Activated CD8-positive, alpha-beta memory T cell treated with anti-CD3 and anti-CD28 coated beads, Interleukin-2, amount 10 ng/mL, durations not matched to agents 7 days and 5 days (primary cell): ENCODE measurements around the gene JOSD1. TPM values are rescaled to one million over a fixed set of nuclear protein-coding genes. Genes with fewer than 3 reads are reported as not detected.

Source experiments
- ATAC-seq: fragments of 150-1000 bp; cut with Tn5 transposase; one replicate; pipeline ENCODE4 v1.10.0; 2021; ENCODE audit warnings: moderate library complexity
- CTCF ChIA-PET: fragments of 350-600 bp; sonication (Branson Sonifier 250); formaldehyde crosslinking; loops from one replicate; lab custom pipeline; 2021; ENCODE audit warnings: antibody characterized with exemption; lab: Charles Lee
- DNase-seq: peaks from one replicate; pipeline ENCODE4 v3.0.0-alpha.2; 2020
- H3K27ac Mint-ChIP-seq: one replicate; pipeline ENCODE4 v1.8.0; 2021; ENCODE audit warnings: mild to moderate bottlenecking, mixed read lengths
- H3K27me3 Mint-ChIP-seq: one replicate; pipeline ENCODE4 v1.8.0; 2021; ENCODE audit warnings: mixed read lengths
- H3K36me3 Mint-ChIP-seq: one replicate; pipeline ENCODE4 v1.8.0; 2021; ENCODE audit warnings: mild to moderate bottlenecking, mixed read lengths
- H3K4me1 Mint-ChIP-seq: one replicate; pipeline ENCODE4 v1.8.0; 2021; ENCODE audit warnings: mixed read lengths
- H3K4me3 Mint-ChIP-seq: one replicate; pipeline ENCODE4 v1.8.0; 2021; ENCODE audit warnings: mild to moderate bottlenecking, moderate library complexity, mixed read lengths
- H3K9me3 Mint-ChIP-seq: one replicate; pipeline ENCODE4 v1.8.0; 2022; ENCODE audit warnings: low read depth, mixed read lengths
- total RNA-seq, 2 experiments: library from RNA; stranded (reverse); gene quantifications; one replicate each; pipeline ENCODE4 v1.2.3, GENCODE V29; 2021

Gene JOSD1
- total RNA-seq, 2 experiments from 2014 or later = 74.0 to 77.0 TPM

DNA sequence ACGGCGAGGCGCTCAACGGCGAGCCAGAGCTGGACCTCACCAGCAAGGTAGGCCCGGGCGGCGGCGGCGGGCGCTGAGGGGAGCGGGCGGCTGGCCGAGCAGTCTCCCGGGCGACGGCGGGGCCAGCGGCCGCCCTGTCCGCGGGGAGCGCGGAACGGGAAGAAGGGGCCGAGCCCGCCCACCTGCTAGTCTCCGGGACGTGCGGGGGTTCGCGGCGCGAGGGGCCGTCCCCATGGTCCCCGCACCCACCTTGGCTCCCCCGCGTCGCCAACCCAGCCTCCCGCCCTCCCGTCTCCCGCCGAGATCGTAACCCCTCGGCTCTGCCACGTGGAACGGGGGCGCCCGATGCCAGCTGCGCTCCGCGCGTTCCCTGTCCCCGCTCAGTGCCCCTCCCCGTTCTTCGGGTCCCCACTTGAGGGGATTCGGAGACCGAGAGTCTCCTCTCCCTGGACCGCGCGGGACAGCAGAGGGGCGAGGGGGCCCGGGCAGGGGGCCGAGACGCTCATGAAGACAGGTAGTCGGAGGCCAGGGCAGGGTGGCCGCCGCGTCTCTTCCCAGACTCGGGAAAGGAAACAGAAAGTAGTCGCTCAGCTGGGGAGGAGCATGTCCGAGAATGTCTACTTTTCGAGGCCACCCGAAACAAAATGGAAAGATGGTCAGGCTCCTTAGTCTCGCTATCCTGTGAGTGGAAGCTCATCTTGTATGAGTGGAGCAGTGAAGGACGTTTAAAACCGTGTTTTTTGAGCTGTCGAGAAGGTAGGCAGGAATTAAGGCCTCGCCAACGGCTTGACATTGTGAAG is 5.6 kb upstream of the JOSD1 start:
- CTCF ChIA-PET = interaction anchor here (0.9 to 3.6 kb wide), 9 partner anchors 9 to 60 kb away, joined by 3 to 17 read pairs (median 7); partner anchors contain the start of gene TOMM22
- Mint-ChIP-seq H3K4me3 (peak overlapping the region; percentile 99), H3K27me3 (no peaks in the 10 kb centered on the region), H3K9me3 (no peaks in the 10 kb centered on the region), H3K27ac (peak overlapping the region; percentile 93), H3K36me3 (peaks cover 41% of the 10 kb centered on the region), H3K4me1 (peaks cover 57% of the 10 kb centered on the region)
- ATAC-seq (no peak), DNase-seq (peak; percentile 66)

DNA sequence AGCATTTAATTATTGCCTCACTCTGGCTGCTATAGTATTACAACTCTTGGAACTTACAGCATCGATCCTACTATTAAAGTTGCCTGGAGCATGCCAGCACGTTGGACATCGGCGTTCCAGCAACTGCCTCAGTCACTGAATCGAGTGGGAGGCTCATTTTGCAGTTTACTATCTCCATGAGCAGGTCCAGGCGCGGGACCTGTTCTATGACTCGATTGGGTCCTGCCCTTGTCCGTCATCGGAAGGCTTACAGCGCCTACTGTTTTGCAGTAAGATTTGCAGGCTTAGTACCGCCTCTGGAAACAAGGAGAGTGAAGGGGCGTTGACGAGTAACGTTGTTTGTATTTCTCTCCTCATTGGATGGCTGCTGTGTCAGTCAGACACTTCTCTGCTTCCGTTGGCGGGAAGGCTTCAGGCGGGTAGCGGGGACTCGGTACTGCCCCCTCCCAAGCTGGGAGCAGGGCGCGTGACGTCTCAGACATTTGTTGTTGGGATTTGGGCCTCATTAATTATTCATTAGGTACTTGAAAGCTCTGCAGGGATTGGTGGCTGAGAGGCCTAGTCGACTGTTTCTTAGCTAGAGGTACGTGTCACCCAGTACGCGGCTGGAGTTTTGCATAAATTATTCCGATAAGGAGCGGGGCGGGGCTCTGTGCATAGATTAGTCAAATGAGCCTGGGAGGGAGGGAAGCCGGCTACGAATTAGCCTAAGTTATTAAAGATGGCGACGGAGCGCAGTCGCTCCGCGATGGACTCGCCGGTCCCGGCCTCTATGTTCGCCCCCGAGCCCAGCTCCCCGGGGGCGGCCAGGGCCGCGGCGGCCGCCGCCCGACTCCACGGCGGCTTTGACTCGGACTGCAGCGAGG is 4.7 kb upstream of the JOSD1 start, which contains the start of gene GTPBP1:
TSS of gene GTPBP1 (plus strand) at position 710 of the 866 bp plus-strand sequence. CDS start at position 722, 12 bp downstream.
- H3K36me3 Mint-ChIP-seq = peaks cover 34% of the 10 kb centered on the region
- peaks cover 50% of the 10 kb centered on the region for H3K4me1 Mint-ChIP-seq
- ATAC-seq (peak; percentile 84), DNase-seq (peak; percentile 99)
- H3K4me3 Mint-ChIP-seq = peak within 1 kb of the TSS; percentile 99
- peak within 1 kb of the TSS; percentile 93 for H3K27ac Mint-ChIP-seq
- no peaks in the 10 kb centered on the region for H3K9me3 Mint-ChIP-seq
- H3K27me3 Mint-ChIP-seq = no peaks in the 10 kb centered on the region
- CTCF ChIA-PET = interaction anchor here (0.9 to 3.6 kb wide), 7 partner anchors 8 to 46 kb away, joined by 3 to 17 read pairs (median 7); partner anchors contain the start of gene TOMM22

DNA sequence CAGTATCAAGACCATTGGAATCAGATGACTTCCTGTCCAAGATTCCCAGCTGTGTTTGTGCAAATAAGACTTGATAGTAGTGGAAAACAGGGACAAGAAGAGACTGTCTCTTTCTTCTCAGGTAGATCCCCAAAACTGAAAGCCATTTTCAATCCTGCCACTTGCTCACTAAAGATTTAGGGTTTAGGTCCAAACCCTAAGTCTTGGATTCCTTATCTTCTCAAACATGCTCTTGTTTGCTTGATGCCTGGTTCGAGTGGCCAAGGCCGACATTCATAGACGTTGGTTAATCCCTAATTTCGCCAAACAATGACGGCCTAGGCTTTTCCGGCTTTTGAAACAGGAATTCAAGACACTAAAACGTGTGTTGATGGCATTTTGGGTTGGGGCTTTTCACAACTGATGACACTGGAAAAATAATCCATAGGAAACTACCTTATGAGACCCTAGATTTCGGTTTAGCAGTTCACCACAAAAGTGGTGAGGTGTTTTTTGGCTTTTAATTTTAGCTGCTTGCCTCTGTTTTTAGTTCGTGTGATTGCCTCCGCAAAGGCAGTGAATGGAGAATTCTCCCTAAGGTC is 4.0 kb upstream of the JOSD1 start:
- no peak for DNase-seq
- Mint-ChIP-seq H3K36me3 (peaks cover 34% of the 10 kb centered on the region), H3K4me3 (peak overlapping the region; percentile 80), H3K27me3 (no peaks in the 10 kb centered on the region), H3K4me1 (peaks cover 48% of the 10 kb centered on the region), H3K27ac (peak overlapping the region; percentile 93), H3K9me3 (no peaks in the 10 kb centered on the region)
- ATAC-seq = no peak
- CTCF ChIA-PET = interaction anchor here (3.6 kb wide), 1 partner anchor 23 kb away, joined by 17 read pairs; the partner anchor contains the start of gene TOMM22

DNA sequence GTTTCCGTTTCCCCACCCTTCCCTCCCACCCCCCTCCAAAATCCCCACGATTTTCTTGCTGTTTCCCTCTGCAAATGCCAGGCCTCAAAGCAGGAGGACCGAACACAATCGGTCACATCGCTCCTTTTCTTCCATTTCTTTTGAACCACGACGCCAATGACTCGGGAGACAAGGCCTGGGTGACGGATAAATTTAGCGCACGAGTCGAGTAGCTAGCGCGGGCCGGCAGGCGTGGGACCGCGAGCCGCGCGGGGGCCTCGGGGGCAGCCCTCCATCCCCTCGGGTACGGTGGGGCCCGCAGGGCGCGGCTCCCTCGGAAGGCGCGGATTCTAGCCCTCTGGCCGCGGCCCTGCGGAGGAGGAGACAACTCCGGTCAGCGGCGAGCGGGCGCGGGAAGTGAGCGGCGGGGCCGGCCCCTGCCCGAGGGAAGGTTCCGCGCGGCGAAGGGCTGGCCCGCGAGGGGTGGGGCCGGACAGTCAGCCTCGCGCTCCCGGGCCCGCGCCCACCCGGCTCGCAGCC is 414 bp downstream of the JOSD1 start:
- CTCF ChIA-PET = interaction anchor here (1.2 kb wide), 1 partner anchor 54 kb away, joined by 3 read pairs; no protein-coding TSS in a partner anchor
- Mint-ChIP-seq H3K27me3 (no peaks in the 10 kb centered on the region), H3K4me1 (peaks cover 58% of the 10 kb centered on the region), H3K36me3 (peaks cover 35% of the 10 kb centered on the region), H3K9me3 (no peaks in the 10 kb centered on the region), H3K4me3 (peak overlapping the region; percentile 82), H3K27ac (peak overlapping the region; percentile 99)
- DNase-seq (no peak), ATAC-seq (peak; percentile 22)

DNA sequence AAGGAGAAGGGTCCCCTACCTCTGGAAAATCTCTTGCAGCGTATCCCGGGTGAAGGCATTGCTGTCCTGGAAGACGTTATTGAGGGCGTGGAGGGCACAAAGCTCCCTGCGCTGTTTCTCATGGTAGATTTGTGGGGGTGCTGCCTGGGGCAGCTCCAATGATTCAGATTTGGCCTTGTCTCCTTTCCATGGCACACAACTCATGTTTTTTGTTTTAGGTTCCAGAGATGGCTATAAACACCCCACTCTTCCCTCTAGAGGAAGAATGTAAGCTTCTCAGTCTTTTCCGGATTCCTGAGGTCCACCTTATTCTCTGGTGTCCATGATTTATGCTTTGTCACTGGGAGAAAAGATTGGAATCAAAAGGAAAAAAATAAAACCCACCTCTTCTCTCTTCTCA is 959 bp downstream of the JOSD1 start:
- ATAC-seq (no peak), DNase-seq (no peak)
- Mint-ChIP-seq H3K27ac (peak overlapping the region; percentile 99), H3K9me3 (no peaks in the 10 kb centered on the region), H3K4me3 (peak overlapping the region; percentile 82), H3K4me1 (peaks cover 58% of the 10 kb centered on the region), H3K36me3 (peaks cover 40% of the 10 kb centered on the region), H3K27me3 (no peaks in the 10 kb centered on the region)
- CTCF ChIA-PET = interaction anchor here (1.2 to 4.2 kb wide), 3 partner anchors 17 to 66 kb away, joined by 3 to 43 read pairs (median 3); partner anchors contain the start of gene TOMM22

DNA sequence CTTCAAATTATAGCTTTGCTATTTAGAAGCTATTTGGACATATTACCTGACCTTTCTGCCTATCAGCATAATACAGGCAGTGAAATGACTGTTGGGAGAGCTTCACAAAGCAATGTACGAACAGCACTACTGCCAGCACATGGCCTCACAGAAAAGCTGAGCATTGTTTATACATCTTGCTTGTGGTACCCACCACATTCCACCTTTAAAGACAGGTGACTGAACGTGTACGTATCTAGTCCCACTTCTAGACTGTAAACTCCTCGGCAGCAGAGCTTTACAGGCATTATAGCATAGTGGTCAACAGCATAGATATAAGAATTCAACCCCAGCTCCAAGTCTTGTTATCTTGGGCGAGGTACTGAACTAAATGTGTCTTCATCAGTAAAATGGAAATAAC is 1.6 kb downstream of the JOSD1 start:
- no peak for ATAC-seq
- H3K27ac Mint-ChIP-seq = peak overlapping the region; percentile 99

DNA sequence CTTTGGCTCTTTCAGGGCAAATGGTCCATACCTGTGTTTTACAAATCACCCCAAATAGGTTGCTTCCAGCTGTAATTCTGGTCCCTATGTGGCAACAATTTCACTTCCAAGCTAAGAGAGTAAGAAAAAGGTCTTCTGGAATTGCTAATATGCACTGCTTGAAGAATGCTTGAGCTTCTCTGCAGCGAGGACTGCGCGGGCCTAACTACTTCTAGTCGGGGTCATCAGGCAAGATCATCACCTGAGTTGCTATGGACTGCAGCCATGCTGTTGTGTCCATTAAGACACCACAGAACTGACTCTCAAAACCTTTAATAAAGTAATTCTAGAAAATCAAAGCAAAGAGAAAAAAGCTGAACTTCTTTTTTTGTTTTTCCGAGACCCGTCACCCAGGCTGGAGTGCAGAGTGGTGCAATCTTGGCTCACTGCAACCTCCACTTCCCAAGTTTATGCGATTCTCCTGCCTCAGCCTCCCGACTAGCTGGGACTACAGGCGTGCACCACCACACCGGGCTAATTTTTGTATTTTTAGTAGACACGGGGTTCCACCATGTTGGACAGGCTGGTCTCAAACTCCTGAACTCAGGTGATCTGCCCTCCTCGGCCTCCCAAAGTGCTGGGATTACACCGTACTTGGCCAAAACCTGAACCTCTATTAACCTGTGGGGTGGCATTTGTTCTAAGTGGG is 2.2 kb downstream of the JOSD1 start:
- CTCF ChIA-PET = interaction anchor here (0.5 to 4.2 kb wide), 7 partner anchors 9 to 1091 kb away, joined by 3 to 43 read pairs (median 4); partner anchors contain the start of gene TOMM22
- no peaks in the 10 kb centered on the region for H3K9me3 Mint-ChIP-seq
- ATAC-seq (no peak), DNase-seq (no peak)
- peak overlapping the region; percentile 82 for H3K4me3 Mint-ChIP-seq
- peaks cover 44% of the 10 kb centered on the region for H3K36me3 Mint-ChIP-seq
- H3K27ac Mint-ChIP-seq = peak overlapping the region; percentile 99
- peaks cover 58% of the 10 kb centered on the region for H3K4me1 Mint-ChIP-seq
- H3K27me3 Mint-ChIP-seq = no peaks in the 10 kb centered on the region

More for the DNA sequence above, 1.6 kb downstream of the JOSD1 start:
- H3K36me3 Mint-ChIP-seq = peaks cover 43% of the 10 kb centered on the region
- DNase-seq = no peak
- CTCF ChIA-PET = interaction anchor here (1.2 to 4.2 kb wide), 5 partner anchors 8 to 67 kb away, joined by 3 to 43 read pairs (median 3); partner anchors contain the start of gene TOMM22
- H3K4me1 Mint-ChIP-seq = peaks cover 57% of the 10 kb centered on the region
- peak overlapping the region; percentile 82 for H3K4me3 Mint-ChIP-seq
- H3K27me3 Mint-ChIP-seq = no peaks in the 10 kb centered on the region
- no peaks in the 10 kb centered on the region for H3K9me3 Mint-ChIP-seq

DNA sequence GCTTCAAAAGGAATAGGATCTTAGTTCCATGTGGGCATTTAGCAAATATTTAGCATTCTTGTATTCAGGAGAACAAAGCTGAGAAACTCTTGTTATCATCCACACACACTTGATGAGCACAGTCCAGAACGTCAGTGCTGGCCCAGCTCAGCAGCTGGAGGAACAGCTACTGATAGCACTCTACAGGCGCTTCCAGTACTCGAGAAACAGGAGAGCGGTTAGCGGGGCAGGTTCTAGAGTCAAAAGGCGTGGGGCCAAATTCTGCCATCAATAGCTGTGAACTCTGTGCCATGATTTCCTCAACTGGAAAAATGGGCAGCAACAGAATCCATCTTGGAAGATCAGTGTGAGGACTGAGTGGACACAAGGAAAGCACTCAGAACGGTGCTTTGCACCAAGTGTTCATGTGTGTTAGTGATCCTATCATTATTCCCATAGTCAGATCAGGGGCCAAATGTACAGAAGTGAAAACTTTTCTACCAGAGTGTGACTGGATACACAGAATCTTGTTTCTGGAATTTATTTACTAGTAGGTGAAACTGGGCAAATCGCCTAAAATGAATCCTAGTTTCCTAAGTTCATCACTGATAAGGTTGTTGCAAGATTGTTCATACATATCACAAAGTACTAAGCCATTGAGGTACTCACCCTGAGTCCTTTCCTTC is 3.2 kb downstream of the JOSD1 start:
- CTCF ChIA-PET = interaction anchor here (0.5 to 4.2 kb wide), 7 partner anchors 8 to 1090 kb away, joined by 3 to 43 read pairs (median 4); partner anchors contain the start of genes GTPBP1 and TOMM22
- peak overlapping the region; percentile 94 for H3K27ac Mint-ChIP-seq
- H3K4me3 Mint-ChIP-seq = peak overlapping the region; percentile 82
- no peaks in the 10 kb centered on the region for H3K27me3 Mint-ChIP-seq
- H3K36me3 Mint-ChIP-seq = peaks cover 51% of the 10 kb centered on the region
- DNase-seq (no peak), ATAC-seq (no peak)
- H3K9me3 Mint-ChIP-seq = no peaks in the 10 kb centered on the region
- peaks cover 62% of the 10 kb centered on the region for H3K4me1 Mint-ChIP-seq

DNA sequence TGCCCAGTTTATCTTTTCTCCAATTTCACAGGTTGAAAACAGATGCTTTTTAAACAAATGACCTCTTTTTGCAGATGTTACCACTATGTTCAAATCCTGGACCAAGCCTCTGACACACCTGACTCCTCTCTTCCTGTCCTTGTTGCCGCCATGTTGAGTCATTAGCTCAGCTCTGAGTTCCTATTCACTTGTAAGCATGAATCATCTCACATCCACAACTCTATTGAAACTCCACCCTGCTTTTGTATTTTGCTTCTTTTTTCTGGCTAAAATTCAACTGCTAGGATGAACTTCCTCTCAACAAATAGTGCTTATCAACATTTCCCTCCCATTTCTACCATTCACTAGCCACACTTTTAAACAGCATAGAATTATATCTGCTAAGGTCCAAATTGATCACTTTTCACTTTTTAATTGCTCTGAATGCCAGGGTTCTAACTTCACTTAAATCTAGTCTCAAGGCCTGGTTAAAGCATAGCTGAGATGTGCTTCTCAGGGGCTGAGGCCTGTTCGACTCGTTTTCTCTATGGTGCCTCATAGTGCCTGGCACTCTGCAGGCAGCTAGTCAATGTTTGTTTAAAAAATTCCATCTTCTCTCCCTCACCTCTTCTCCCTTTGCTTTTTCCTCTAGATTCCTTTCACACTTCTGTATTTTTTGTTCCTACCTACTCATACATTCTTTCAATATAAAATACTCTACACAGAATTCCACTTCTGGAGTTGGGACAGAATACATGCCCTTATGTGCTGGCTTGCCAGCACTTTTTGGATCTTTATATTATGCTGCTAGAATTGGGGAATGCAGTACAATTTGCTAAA is 3.9 kb downstream of the JOSD1 start:
- ATAC-seq (peak; percentile 21), DNase-seq (peak; percentile 69)
- H3K9me3 Mint-ChIP-seq = no peaks in the 10 kb centered on the region
- H3K27me3 Mint-ChIP-seq = no peaks in the 10 kb centered on the region
- peak overlapping the region; percentile 82 for H3K4me3 Mint-ChIP-seq
- CTCF ChIA-PET = interaction anchor here (1.3 to 4.2 kb wide), 2 partner anchors 9 to 14 kb away, joined by 4 to 43 read pairs; partner anchors contain the start of genes GTPBP1 and TOMM22
- peaks cover 61% of the 10 kb centered on the region for H3K4me1 Mint-ChIP-seq
- H3K27ac Mint-ChIP-seq = peak overlapping the region; percentile 94
- peaks cover 51% of the 10 kb centered on the region for H3K36me3 Mint-ChIP-seq

DNA sequence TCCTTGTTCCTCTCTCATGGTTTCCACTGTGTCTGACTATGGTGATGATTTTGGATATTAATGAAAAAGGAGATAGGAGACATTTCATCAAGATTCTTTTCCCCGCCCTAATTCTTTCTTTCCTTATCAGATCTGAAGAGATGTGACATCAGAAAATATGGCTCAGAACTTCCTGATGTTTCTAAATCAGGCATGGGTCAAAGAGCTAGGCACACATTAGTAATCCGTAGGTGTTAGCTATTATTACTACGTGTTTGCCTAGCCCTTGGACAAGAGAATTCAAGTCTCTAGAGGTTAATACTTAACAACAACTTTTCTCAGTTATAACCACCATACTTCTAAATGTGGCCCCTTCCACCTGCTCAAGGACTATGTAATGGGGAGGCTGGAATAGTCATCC is 5.8 kb downstream of the JOSD1 start:
- DNase-seq (no peak), ATAC-seq (no peak)
- Mint-ChIP-seq H3K27me3 (no peaks in the 10 kb centered on the region), H3K4me3 (no peak overlapping the region), H3K9me3 (no peaks in the 10 kb centered on the region), H3K4me1 (peaks cover 58% of the 10 kb centered on the region), H3K27ac (no peak overlapping the region), H3K36me3 (peaks cover 56% of the 10 kb centered on the region)
- CTCF ChIA-PET = interaction anchor here (0.8 to 1.0 kb wide), 3 partner anchors 13 to 72 kb away, joined by 3 to 4 read pairs (median 3); partner anchors contain the start of gene TOMM22

DNA sequence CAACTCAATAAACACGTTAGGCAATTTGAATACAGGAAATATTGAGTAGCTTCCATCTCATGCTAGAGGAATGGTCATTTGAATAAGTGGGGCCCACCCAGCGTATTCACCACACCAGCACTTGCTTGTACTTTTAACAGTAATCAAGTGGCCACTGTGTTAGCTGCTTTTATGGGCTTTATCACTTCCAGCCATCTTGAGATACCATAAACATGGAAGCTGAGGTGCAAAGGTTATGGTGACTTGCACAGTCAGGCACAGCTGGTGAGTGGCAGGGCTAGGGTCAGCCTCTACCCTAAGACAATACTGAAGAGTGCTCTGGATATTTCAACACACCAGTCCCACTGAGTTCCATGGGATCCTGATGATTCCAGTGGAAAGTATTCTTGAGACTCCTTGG is 6.7 kb downstream of the JOSD1 start:
- Mint-ChIP-seq H3K4me1 (peaks cover 51% of the 10 kb centered on the region), H3K4me3 (no peak overlapping the region), H3K27ac (no peak overlapping the region), H3K36me3 (peaks cover 53% of the 10 kb centered on the region), H3K9me3 (no peaks in the 10 kb centered on the region), H3K27me3 (no peaks in the 10 kb centered on the region)
- CTCF ChIA-PET = interaction anchor here (0.9 kb wide), 1 partner anchor 12 kb away, joined by 4 read pairs; the partner anchor contains the start of gene TOMM22
- no peak for DNase-seq
- no peak for ATAC-seq
